ENCODE results near the gene KARS1.
A peak's percentile ranks its signal among the peaks of the same experiment; 100 is the strongest.

The KARS1 gene

DNA sequence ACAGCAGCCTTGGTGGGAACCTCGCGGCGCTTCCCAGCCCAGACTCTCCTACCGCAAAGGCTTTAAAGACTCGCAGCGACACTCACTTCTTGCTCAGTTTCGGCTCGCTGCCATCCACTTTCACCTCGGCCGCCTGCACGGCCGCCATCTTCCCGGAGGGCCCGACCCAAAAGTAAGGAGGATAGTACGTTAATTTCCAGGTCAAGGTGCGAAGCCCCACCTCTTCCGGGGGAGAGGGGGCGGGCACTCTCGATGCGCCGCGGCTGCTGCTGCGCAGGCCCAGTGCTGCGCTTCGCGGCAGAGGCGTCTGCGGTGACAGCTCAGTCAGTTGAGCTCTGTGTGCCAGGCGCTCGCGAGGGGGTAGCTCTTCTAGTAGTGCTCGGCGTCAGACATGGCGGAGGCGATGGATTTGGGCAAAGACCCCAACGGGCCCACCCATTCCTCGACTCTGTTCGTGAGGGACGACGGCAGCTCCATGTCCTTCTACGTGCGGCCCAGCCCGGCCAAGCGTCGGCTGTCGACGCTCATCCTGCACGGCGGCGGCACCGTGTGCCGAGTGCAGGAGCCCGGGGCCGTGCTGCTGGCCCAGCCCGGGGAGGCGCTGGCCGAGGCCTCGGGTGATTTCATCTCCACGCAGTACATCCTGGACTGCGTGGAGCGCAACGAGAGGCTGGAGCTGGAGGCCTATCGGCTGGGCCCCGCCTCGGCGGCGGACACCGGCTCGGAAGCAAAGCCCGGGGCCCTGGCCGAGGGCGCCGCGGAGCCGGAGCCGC is at the start of gene KARS1, which contains the start of gene TERF2IP:
TSS of gene KARS1 (minus strand) at position 174 of the 773 bp plus-strand sequence. CDS start at position 148, 26 bp downstream.
TSS of gene TERF2IP (plus strand) at position 282 of the 773 bp plus-strand sequence. CDS start at position 392, 110 bp downstream.
- DNase-seq, result peak; percentile 91

- DNase-seq, result no peak
Observed at GRCh38 chr16:75695708-75696107, 48.2 kb upstream of the KARS1 start.

- DNase-seq, result no peak
Observed at GRCh38 chr16:75687361-75687760, 39.9 kb upstream of the KARS1 start.

DNA sequence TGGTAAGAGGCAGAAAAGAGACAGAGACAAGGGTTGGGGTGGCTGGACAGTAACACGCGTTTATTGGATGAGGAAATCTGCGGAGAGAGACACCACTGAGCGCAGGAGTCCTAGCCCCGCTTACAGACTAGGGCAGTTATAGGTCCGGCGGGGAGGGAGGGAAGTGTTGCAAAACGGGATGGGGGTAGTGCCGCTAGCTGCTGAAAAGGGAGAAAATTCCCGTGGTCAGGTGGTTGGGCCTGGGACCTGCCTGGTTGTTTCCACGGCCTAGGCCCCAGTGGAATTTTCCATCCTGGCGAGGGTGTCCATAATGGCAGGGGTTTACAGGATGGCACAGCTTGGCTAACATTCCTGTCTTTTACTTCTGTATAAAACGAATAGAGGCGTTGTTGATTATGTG is 34.8 kb upstream of the KARS1 start:
- DNase-seq, result no peak

DNA sequence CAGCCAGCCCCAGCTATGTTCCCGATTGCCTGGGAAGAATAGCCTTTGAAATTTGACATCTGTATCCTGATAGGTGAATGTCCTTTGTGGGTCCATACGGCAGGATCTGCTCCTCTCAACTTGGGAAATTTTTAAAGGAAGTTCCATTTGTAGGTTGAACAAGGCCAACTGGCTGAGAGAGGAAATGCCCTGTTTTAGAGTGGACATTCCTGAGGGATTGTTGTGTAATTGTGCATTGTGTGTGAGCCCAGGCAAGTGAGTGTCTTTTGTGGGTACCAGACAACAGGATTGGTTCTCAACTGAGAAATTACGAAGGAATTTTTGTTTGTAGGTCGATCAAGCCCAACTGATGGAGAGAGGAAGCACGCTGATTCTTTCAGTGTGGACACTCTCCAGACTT is 31.9 kb upstream of the KARS1 start:
- DNase-seq, result no peak

DNA sequence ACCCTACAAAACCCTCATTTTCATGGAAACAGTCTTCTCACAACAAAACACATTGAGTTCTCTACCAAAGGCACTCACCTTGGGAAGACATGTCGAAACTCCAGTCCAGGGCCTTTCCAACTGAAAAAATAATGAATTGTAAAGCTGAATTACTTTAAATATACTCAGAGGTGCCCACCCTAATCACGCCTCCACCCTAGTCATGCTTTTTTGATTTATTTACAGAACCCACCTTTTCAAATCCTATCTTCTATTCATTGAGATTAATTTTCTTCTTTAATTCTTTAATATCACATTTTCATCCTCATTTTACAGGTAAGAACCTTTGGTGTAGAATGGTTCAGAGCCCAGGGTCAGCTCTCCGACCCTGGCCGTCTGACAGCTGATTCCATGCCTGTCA is 29.4 kb upstream of the KARS1 start, which contains the start of gene CPHXL2:
TSS of gene CPHXL2 (minus strand) at position 101 of the 400 bp plus-strand sequence. CDS start at position 91, 10 bp downstream.
- DNase-seq, result no peak

- no peak for DNase-seq
Observed at GRCh38 chr16:75667503-75667902, 20.0 kb upstream of the KARS1 start.

GRCh38 chr16:75660726-75661302 is 13.3 kb upstream of the KARS1 start:
- DNase-seq, result no peak

DNA sequence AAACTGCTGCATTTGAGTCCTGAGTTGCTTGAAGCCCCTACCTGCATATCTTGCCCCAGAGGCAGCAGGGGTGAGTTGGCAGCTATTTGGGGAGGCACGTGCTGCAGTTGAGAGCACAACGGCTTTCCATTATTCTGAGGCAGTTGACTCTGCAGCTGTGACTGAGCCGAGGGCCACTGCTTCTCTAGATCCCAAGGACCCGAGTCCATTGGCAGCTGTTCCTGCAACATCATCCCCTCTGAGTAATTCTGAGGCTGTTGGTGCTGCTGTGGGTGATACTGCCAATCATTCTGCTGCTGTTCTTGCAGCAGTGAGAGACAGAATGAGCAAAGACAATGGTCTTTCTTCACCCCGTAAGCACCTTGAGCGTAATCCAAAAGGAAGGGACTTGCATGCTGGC is 12.9 kb upstream of the KARS1 start:
- no peak for DNase-seq

DNA sequence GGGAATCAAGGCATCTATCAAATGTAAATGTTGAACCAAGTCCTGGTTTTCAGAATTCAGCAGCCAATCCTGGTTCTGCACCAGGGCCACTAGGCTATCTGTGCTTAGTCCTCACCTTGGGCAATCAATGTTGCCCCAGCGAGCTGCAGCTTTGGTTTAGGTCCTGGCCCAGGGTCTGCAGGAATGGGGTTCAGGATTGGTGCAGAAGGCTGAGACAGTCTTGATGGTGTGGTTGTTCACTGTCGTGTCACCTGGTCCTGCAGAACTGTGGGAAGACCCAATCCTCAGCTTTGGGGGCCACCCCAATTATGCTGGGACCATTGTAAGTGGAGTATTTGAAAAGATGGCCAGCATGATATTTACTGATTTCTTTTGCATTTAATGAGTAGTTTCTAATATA is 10.7 kb upstream of the KARS1 start:
- no peak for DNase-seq

- DNase-seq, result peak; percentile 68
Observed at GRCh38 chr16:75653922-75654321, 6.5 kb upstream of the KARS1 start.

GRCh38 chr16:75648265-75649076 is 1.0 kb upstream of the KARS1 start:
- peak; percentile 62 for DNase-seq

- DNase-seq, result no peak
Observed at GRCh38 chr16:75647112-75647491, 363 bp downstream of the KARS1 start.

GRCh38 chr16:75644240-75645012 is 3.0 kb downstream of the KARS1 start:
- DNase-seq, result no peak

GRCh38 chr16:75640598-75640997 is 6.9 kb downstream of the KARS1 start:
- no peak for DNase-seq

DNA sequence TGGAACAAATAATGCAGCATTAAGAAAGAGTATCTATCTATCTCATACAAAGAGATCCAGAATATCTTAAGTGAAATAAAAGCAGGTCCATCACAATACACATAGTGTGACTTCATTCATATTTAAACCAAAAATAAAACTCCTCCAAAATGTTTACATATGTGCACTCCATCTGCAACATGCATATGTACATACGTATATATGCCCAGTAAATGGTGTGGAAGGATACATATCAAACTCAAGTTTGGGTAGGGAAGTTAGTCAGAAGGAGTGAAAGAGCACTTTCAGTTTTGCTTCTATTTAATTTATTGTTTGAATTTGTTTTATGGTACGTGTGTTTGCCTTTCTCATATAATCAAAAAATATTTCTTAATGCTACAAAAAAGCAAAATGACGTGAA is 12.4 kb downstream of the KARS1 start:
- DNase-seq, result no peak

DNA sequence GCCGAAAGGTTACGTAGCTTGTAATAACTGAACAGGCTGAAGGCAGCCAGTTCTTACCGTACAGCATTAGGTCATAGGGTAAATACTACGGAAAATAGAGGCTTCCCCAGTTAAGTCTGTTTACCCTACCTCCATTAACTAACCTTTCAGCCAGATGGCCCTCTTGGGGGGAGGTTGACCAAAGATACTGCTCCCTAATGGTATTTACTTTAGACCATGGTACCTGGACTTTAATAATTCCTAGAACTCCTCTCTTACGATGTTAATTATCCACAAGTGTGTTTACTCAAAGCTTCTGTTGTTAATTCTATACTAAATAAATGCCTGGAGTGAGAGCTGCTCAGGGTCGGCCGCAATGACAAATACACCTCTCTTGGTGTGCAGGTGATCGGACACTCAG is 14.6 kb downstream of the KARS1 start:
- DNase-seq, result no peak

- no peak for DNase-seq
Observed at GRCh38 chr16:75630052-75630451, 17.4 kb downstream of the KARS1 start.

DNA sequence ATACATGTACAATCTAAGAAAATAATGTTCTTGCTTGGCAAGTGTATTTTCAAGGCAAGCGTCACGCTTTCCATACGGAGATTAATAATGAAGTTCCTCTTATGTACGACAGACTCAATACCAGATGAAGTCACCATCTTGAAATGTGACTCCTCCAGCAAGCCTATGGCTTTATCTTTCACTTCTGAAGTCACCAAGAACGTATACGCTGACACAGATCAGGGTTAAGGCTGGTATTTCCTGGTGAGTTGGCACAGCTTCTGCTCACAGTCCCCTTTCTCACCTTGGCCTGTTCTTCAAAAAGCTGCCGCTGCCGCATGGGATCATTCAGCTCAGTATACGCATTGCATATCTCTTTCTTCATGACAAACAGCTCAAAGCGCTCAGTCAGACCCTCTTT is 18.3 kb downstream of the KARS1 start:
- DNase-seq, result no peak

DNA sequence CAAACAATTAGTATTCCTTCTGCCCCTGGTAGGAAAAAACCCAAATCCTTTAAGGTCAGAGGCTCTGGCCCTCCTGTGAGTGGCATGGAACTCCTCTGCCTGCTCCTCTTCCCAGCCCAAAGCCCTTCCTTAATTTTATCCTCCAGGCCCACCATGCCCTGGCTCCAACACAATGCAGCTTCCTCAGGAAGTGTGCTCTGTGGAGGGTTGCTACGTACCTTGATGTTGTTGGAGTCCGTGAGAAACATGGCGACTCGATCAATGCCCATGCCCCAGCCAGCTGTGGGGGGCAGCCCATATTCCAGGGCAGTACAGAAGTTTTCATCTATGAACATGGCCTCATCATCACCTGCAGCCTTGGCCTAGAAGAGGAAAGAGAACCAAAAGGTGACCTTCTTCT is 19.1 kb downstream of the KARS1 start:
- DNase-seq, result no peak

GRCh38 chr16:75627851-75628250 is 19.6 kb downstream of the KARS1 start:
- DNase-seq, result no peak

DNA sequence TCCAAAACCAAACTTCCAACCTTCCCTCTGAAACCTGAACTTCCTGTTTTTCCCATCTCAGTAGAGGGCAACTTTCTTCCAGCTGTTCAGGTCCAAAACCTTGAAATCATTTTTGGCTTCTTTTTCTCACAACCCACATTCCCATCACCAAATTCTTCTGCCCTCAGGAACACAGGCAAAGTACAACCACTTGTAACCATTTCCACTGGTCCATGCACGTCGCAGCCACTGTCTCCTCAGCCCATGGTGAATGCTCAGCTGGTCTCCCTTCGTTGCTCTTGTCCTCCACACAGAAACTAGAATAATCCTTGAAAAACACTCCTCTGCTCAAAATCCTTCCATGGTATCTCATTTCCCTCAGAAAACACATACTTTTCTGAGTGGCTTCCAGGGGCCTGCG is 20.7 kb downstream of the KARS1 start:
- no peak for DNase-seq

DNA sequence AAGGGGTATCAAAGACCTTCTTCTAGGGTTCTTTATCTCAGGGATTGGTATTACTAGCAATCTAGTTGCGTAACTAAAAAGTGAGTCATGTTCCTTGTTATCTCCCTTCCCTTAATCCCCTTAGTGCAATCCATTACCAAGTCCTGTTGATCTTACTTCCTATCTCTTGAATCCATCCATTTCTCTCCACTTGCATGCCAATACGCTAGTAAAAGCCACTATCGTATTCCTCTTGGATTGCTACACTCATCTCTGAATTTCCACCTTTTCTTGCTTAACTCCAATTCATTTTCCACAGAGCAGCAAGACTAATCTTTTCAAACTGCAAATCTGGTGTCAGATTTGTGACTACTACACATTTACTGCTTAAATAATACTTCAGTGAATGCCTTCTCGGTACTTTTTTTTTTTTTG is 22.5 kb downstream of the KARS1 start:
- DNase-seq, result peak; percentile 28
